GM20000 (cell line): ENCODE data around the gene PPFIA2.

Experiments used
- DNase-seq: peaks from one replicate; pipeline ENCODE4 v3.0.0; 2012; ENCODE audit warnings: low spot score
- CTCF ChIP-seq: IDR thresholded peaks from 2 replicates; pipeline ENCODE4 v1.5.1; 2012; ENCODE audit warnings: mild to moderate bottlenecking, control low read depth; ENCODE audit errors: extremely low read depth, missing control alignments

PPFIA2 gene

GRCh38 chr12:81403348-81403747 is 355.8 kb downstream of the PPFIA2 start:
- TF ChIP-seq CTCF: no peak
- no peak for DNase-seq

- TF ChIP-seq CTCF: no peak
- DNase-seq: no peak
These were observed 357.9 kb downstream of the PPFIA2 start for GRCh38 chr12:81401241-81401640.

- no peak for DNase-seq
- TF ChIP-seq CTCF: no peak
These were observed 359.1 kb downstream of the PPFIA2 start for GRCh38 chr12:81400024-81400423.

- no peak for DNase-seq
- TF ChIP-seq CTCF: no peak
These were observed 363.7 kb downstream of the PPFIA2 start for GRCh38 chr12:81395431-81395830.

- DNase-seq: no peak
- no peak for TF ChIP-seq CTCF
These were observed 369.5 kb downstream of the PPFIA2 start for GRCh38 chr12:81389550-81390099.

GRCh38 chr12:81386101-81386500 is 373.0 kb downstream of the PPFIA2 start:
- DNase-seq: no peak
- TF ChIP-seq CTCF: no peak

GRCh38 chr12:81381951-81382350 is 377.2 kb downstream of the PPFIA2 start:
- no peak for TF ChIP-seq CTCF
- DNase-seq: no peak
